Mesendoderm (in vitro differentiated cells): Measurements from ENCODE around the gene LMLN.

Experiments
- DNase-seq: peaks from one replicate; pipeline ENCODE4 v3.0.0; 2013
- H2AK5ac ChIP-seq: 2 replicates; pipeline ENCODE4 v1.6.1; 2013; ENCODE audit warnings: low read length, inconsistent platforms
- H2BK120ac ChIP-seq: 2 replicates; pipeline ENCODE4 v1.6.1; 2013; ENCODE audit warnings: low read depth, mild to moderate bottlenecking, low read length, moderate library complexity, mixed read lengths
- H2BK15ac ChIP-seq: replicated peaks from 2 replicates; pipeline ENCODE4 v1.6.1; 2013; ENCODE audit warnings: low read depth, mild to moderate bottlenecking, moderate library complexity
- H2BK5ac ChIP-seq: 2 replicates; pipeline ENCODE4 v1.6.1; 2013; ENCODE audit warnings: low read length, inconsistent platforms
- H3K18ac ChIP-seq: 2 replicates; pipeline ENCODE4 v1.6.1; 2013; ENCODE audit warnings: mild to moderate bottlenecking, low read length, mixed read lengths
- H3K23ac ChIP-seq: one replicate; pipeline ENCODE4 v1.6.1; 2013; ENCODE audit warnings: low read length
- H3K27ac ChIP-seq: 2 replicates; pipeline ENCODE4 v1.5.1; 2013; ENCODE audit warnings: low read depth, mild to moderate bottlenecking, inconsistent platforms, low read length, moderate library complexity
- H3K27me3 ChIP-seq: 2 replicates; pipeline ENCODE4 v1.6.1; 2013; ENCODE audit warnings: low read length, control low read depth, mild to moderate bottlenecking, inconsistent platforms; ENCODE audit not compliant: insufficient read depth, poor library complexity
- H3K36me3 ChIP-seq: 2 replicates; pipeline ENCODE4 v1.6.1; 2013; ENCODE audit warnings: low read length, inconsistent platforms; ENCODE audit not compliant: control insufficient read depth, insufficient read depth
- H3K4ac ChIP-seq: one replicate; pipeline ENCODE4 v1.6.1; 2013; ENCODE audit warnings: low read depth, mild to moderate bottlenecking, low read length, moderate library complexity
- H3K4me1 ChIP-seq: 2 replicates; pipeline ENCODE4 v1.6.1; 2013; ENCODE audit warnings: low read depth, low read length, inconsistent platforms; ENCODE audit not compliant: control insufficient read depth
- H3K4me2 ChIP-seq: 2 replicates; pipeline ENCODE4 v1.6.1; 2013; ENCODE audit warnings: low read length
- H3K4me3 ChIP-seq: 2 replicates; pipeline ENCODE4 v1.5.1; 2013; ENCODE audit warnings: mild to moderate bottlenecking, low read length
- H3K56ac ChIP-seq: one replicate; pipeline ENCODE4 v1.6.1; 2013; ENCODE audit warnings: low read length
- H3K79me1 ChIP-seq: 2 replicates; pipeline ENCODE4 v1.6.1; 2013; ENCODE audit warnings: low read length, inconsistent platforms
- H3K79me2 ChIP-seq: 2 replicates; pipeline ENCODE4 v1.6.1; 2013; ENCODE audit warnings: mild to moderate bottlenecking, low read length; ENCODE audit not compliant: control insufficient read depth, insufficient read depth
- H3K9ac ChIP-seq: 2 replicates; pipeline ENCODE4 v1.6.1; 2013; ENCODE audit warnings: low read length, inconsistent platforms
- H4K5ac ChIP-seq: one replicate; pipeline ENCODE4 v1.6.1; 2013; ENCODE audit warnings: low read length
- H4K8ac ChIP-seq: one replicate; pipeline ENCODE4 v1.6.1; 2013; ENCODE audit warnings: low read depth, mild to moderate bottlenecking, control low read depth, low read length, moderate library complexity
- WGBS: extraction: QIAGEN DNeasy Blood & Tissue Kit; methylation state at CpG from one replicate; pipeline ENCODE4 v1.1.7; 2013; ENCODE audit warnings: low lambda C conversion rate, missing lambda C conversion rate; ENCODE audit not compliant: insufficient coverage; ENCODE audit errors: extremely low coverage; 5-methylcytosine and 5-hydroxymethylcytosine counted together

The LMLN gene

DNA sequence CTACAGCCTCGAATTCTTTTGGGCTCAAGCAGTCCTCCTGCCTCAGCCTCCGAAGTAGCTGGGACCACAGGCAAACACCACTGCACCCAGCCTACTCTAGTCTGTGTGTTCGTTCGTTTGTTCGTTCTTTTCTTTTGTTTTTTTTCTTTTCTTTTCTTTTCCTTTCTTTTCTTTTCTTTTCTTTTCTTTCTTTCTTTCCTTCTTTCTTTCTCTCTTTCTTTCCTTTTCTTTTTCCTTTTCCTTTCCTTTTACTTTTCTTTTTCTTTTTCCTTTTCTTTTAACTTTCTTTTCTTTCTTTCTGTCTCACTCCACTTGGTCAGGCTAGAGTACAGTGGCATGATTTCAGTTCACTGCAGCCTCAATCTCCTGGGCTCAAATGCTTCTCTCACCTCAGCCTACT lies 36.8 kb downstream of the LMLN start:
- Histone ChIP-seq H2BK120ac (no peak overlapping the region), H4K8ac (no peak overlapping the region), H3K27ac (no peak overlapping the region), H3K4ac (no peak overlapping the region), H3K79me1 (no peaks in the 10 kb centered on the region), H3K4me2 (no peak overlapping the region), H3K79me2 (no peaks in the 10 kb centered on the region), H3K56ac (no peak overlapping the region), H2BK15ac (no peak overlapping the region), H2AK5ac (no peak overlapping the region), H3K23ac (no peak overlapping the region), H3K4me3 (no peak overlapping the region), H3K9ac (no peak overlapping the region), H3K4me1 (no peaks in the 10 kb centered on the region), H3K18ac (no peak overlapping the region), H3K27me3 (no peaks in the 10 kb centered on the region), H2BK5ac (no peak overlapping the region), H3K36me3 (no peaks in the 10 kb centered on the region), H4K5ac (no peak overlapping the region)
- WGBS, result no CpG with 5 or more reads among the region's 5 CpGs
- no peak for DNase-seq

DNA sequence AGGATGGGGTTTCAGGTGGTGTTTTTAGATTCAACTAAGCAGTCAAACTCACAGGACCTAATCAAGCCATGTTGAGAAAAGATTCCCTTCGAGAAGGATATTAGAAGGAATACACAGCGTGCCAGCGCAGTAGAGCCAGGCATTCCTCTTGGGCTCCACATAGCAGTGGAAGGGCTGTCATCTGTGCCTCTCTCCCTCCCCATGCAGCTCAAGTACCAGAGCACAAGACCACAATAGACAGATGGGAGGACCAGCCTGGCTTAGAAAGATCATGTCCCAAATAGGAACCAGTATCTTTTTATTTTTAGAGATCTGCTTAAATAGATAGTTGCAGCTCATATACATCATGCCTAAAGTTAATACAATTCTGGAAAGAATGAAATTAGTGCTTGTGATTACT lies 37.9 kb downstream of the LMLN start:
- Histone ChIP-seq H4K5ac (no peak overlapping the region), H3K4me2 (no peak overlapping the region), H3K27me3 (no peaks in the 10 kb centered on the region), H2BK120ac (no peak overlapping the region), H2BK5ac (no peak overlapping the region), H3K23ac (no peak overlapping the region), H4K8ac (no peak overlapping the region), H3K4ac (no peak overlapping the region), H3K9ac (no peak overlapping the region), H3K36me3 (no peaks in the 10 kb centered on the region), H3K4me3 (no peak overlapping the region), H2AK5ac (no peak overlapping the region), H3K18ac (no peak overlapping the region), H3K4me1 (no peaks in the 10 kb centered on the region), H3K56ac (no peak overlapping the region), H2BK15ac (no peak overlapping the region), H3K79me1 (no peaks in the 10 kb centered on the region), H3K79me2 (no peaks in the 10 kb centered on the region), H3K27ac (no peak overlapping the region)
- no peak for DNase-seq
- WGBS, result no CpG with 5 or more reads among the region's 3 CpGs

DNA sequence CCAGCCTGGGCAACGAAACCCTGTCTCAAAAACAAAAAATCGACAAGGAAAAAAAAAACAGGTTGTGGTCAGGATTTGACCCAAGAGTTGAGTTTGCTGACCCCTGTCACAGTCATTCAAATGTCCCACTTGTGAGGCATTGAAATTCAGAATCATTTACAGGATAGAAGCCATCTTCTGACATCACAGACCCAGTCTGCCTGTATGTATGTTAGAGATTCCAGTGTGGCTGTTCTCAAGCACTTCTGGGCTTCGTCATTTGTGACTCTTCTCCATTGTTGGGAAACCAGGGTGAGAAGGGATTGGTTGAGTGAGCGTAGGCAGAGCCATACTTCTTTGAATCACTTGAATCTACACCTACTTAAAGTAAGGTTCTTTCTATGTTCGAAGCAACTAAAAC lies 57.1 kb downstream of the LMLN start:
- H3K56ac ChIP-seq, result no peak overlapping the region
- no peaks in the 10 kb centered on the region for H3K36me3 ChIP-seq
- H3K23ac ChIP-seq, result no peak overlapping the region
- H4K8ac ChIP-seq, result no peak overlapping the region
- H4K5ac ChIP-seq, result no peak overlapping the region
- H3K27me3 ChIP-seq, result no peaks in the 10 kb centered on the region
- no peak overlapping the region for H3K9ac ChIP-seq
- no peaks in the 10 kb centered on the region for H3K79me1 ChIP-seq
- WGBS, result no CpG with 5 or more reads among the region's 5 CpGs
- H2AK5ac ChIP-seq, result no peak overlapping the region
- no peak overlapping the region for H3K4me2 ChIP-seq
- no peak overlapping the region for H2BK15ac ChIP-seq
- no peaks in the 10 kb centered on the region for H3K79me2 ChIP-seq
- no peak for DNase-seq
- no peak overlapping the region for H2BK120ac ChIP-seq
- no peak overlapping the region for H3K18ac ChIP-seq
- H3K27ac ChIP-seq, result no peak overlapping the region
- H3K4me3 ChIP-seq, result no peak overlapping the region
- no peak overlapping the region for H2BK5ac ChIP-seq
- no peak overlapping the region for H3K4ac ChIP-seq
- no peaks in the 10 kb centered on the region for H3K4me1 ChIP-seq

DNA sequence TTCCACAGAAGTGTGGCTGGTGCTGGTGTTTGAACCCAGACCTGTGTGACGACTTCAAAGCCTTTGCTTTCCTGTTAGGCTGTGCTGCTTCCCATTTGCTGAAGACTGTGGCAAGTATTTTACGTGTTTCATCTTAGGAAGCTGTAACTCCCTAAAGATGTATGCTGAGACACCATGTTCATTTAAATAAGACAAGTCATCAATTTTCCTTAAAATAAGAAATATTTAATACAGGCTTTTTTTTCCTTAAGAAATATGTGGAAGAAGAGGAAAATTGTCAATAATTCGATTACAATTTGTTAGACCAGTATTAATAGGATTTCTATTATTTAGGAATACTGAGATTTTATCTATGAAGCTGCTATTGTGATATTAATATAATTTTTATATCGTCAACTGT lies 58.4 kb downstream of the LMLN start:
- H3K4me2 ChIP-seq, result no peak overlapping the region
- no peak overlapping the region for H3K18ac ChIP-seq
- H3K27ac ChIP-seq, result no peak overlapping the region
- no peak for DNase-seq
- H2BK5ac ChIP-seq, result no peak overlapping the region
- H3K23ac ChIP-seq, result no peak overlapping the region
- H2BK15ac ChIP-seq, result no peak overlapping the region
- no peak overlapping the region for H3K9ac ChIP-seq
- WGBS, result no CpG with 5 or more reads among the region's 4 CpGs
- H3K56ac ChIP-seq, result no peak overlapping the region
- H3K27me3 ChIP-seq, result no peaks in the 10 kb centered on the region
- no peaks in the 10 kb centered on the region for H3K79me2 ChIP-seq
- no peak overlapping the region for H2BK120ac ChIP-seq
- H4K8ac ChIP-seq, result no peak overlapping the region
- no peak overlapping the region for H4K5ac ChIP-seq
- no peaks in the 10 kb centered on the region for H3K4me1 ChIP-seq
- no peak overlapping the region for H2AK5ac ChIP-seq
- H3K4ac ChIP-seq, result no peak overlapping the region
- no peaks in the 10 kb centered on the region for H3K36me3 ChIP-seq
- no peaks in the 10 kb centered on the region for H3K79me1 ChIP-seq
- H3K4me3 ChIP-seq, result no peak overlapping the region

DNA sequence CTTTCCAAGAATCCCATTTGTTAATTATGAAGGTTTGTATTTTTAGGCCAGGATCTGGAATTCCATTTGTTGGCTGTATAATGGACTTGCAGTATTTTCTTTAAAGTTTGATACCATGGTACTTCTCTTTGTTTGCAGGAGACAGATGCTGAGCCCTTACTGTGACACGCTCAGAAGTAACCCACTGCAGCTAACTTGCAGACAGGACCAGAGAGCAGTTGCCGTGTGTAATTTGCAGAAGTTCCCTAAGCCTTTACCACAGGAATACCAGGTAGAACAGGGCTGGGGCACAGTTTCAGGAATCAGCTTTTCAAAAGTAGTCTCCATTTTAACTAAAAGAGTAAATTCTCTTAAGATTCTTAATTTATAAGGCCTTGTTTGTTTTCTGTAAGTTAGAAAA lies 59.1 kb downstream of the LMLN start:
- no CpG with 5 or more reads among the region's 2 CpGs for WGBS
- Histone ChIP-seq H3K56ac (no peak overlapping the region), H3K23ac (no peak overlapping the region), H3K18ac (no peak overlapping the region), H3K27ac (no peak overlapping the region), H3K79me2 (no peaks in the 10 kb centered on the region), H2BK15ac (no peak overlapping the region), H3K79me1 (no peaks in the 10 kb centered on the region), H4K8ac (no peak overlapping the region), H3K27me3 (no peaks in the 10 kb centered on the region), H3K9ac (no peak overlapping the region), H3K4ac (no peak overlapping the region), H4K5ac (no peak overlapping the region), H2BK5ac (no peak overlapping the region), H3K4me3 (no peak overlapping the region), H3K4me1 (no peaks in the 10 kb centered on the region), H2BK120ac (no peak overlapping the region), H2AK5ac (no peak overlapping the region), H3K4me2 (no peak overlapping the region), H3K36me3 (no peaks in the 10 kb centered on the region)
- DNase-seq, result no peak

DNA sequence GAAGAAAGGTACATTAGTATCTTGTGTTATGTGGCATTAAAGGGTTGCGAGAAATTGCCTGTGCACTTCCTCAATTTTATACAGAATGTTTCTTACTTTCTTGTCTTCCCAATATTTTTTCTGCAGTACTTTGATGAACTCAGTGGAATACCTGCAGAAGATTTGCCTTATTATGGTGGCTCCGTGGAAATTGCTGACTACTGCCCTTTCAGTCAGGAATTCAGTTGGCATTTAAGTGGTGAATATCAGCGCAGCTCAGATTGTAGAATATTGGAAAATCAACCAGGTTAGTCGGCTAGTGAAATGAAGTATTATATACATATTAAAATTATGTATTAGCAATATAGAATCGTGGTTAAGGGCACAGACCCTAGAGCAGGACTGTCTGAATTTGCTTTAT lies 61.3 kb downstream of the LMLN start:
- H4K5ac ChIP-seq, result no peak overlapping the region
- WGBS, result no CpG with 5 or more reads among the region's 5 CpGs
- no peak overlapping the region for H4K8ac ChIP-seq
- H3K27ac ChIP-seq, result no peak overlapping the region
- no peaks in the 10 kb centered on the region for H3K79me2 ChIP-seq
- H3K4me1 ChIP-seq, result no peaks in the 10 kb centered on the region
- no peak overlapping the region for H3K4ac ChIP-seq
- H2BK120ac ChIP-seq, result no peak overlapping the region
- no peak overlapping the region for H2AK5ac ChIP-seq
- H3K27me3 ChIP-seq, result no peaks in the 10 kb centered on the region
- no peak overlapping the region for H2BK15ac ChIP-seq
- H2BK5ac ChIP-seq, result no peak overlapping the region
- H3K56ac ChIP-seq, result no peak overlapping the region
- no peak overlapping the region for H3K9ac ChIP-seq
- H3K4me3 ChIP-seq, result no peak overlapping the region
- no peak for DNase-seq
- H3K18ac ChIP-seq, result no peak overlapping the region
- no peak overlapping the region for H3K4me2 ChIP-seq
- no peak overlapping the region for H3K23ac ChIP-seq
- H3K79me1 ChIP-seq, result no peaks in the 10 kb centered on the region
- no peaks in the 10 kb centered on the region for H3K36me3 ChIP-seq
